Vagina (tissue), 2 donors: ENCODE data around the gene PLD3. TPM values are rescaled to one million over a fixed set of nuclear protein-coding genes. Genes with fewer than 3 reads are reported as not detected.

ENCODE experiments used
- DNase-seq, 2 donors: peaks; one replicate each; pipeline ENCODE4 v3.0.0-alpha.2; 2017; ENCODE audit errors: extremely low spot score in 2 of 2
- H3K27ac ChIP-seq: fragments of 200-600 bp; sonication (generic); one replicate; pipeline ENCODE4 v1.5.1; 2019
- H3K27me3 ChIP-seq: fragments of 200-600 bp; sonication (generic); one replicate; pipeline ENCODE4 v1.5.1; 2019
- H3K36me3 ChIP-seq, 2 donors: fragments of 200-600 bp; sonication (generic); one replicate each; pipeline ENCODE4 v1.5.1; 2017 to 2019
- H3K4me1 ChIP-seq: fragments of 200-600 bp; sonication (generic); one replicate; pipeline ENCODE4 v1.5.1; 2019
- H3K4me3 ChIP-seq, 2 donors: fragments of 200-600 bp; sonication (generic); 1 replicate in 1 of 2; 2 replicates in 1 of 2; pipeline ENCODE4 v1.5.1; 2016 to 2019
- H3K9me3 ChIP-seq: fragments of 200-600 bp; sonication (generic); one replicate; pipeline ENCODE4 v1.5.1; 2019
- POLR2A ChIP-seq, 2 donors: fragments of 450-650 bp; IDR thresholded peaks; one replicate each; pipeline ENCODE4 v1.6.1; 2017; ENCODE audit warnings: antibody characterized with exemption in 2 of 2, mild to moderate bottlenecking in 2 of 2, moderate library complexity in 2 of 2
- POLR2AphosphoS5 ChIP-seq, 2 donors: sonication (generic); formaldehyde crosslinking; IDR thresholded peaks; one replicate each; pipeline ENCODE4 v1.9.0; 2017; ENCODE audit warnings: antibody characterized with exemption in 2 of 2, mild to moderate bottlenecking in 2 of 2, low read depth in 1 of 2; ENCODE audit not compliant: insufficient read depth in 1 of 2
- intact Hi-C: fragments of 100-400 bp; cut with DNase I; formaldehyde crosslinking; loops from one replicate; pipeline ENCODE4 v1.15.1; 2023
- total RNA-seq: library from RNA; depleted of rRNA; stranded (reverse); fragments of >200 nt; gene quantifications from one replicate; pipeline ENCODE4 v1.2.3, GENCODE V29; 2016
- TF ChIP-seq, protein P1 (sequence below), 3 experiments: fragments of 450-650 bp in 2 of 3; fragments of 200-600 bp in 1 of 3; sonication (generic) in 1 of 3; IDR thresholded peaks; one replicate each; pipeline ENCODE4 v1.5.1; 2017 to 2019; ENCODE audit warnings: antibody characterized with exemption in 3 of 3, mild to moderate bottlenecking in 2 of 3, moderate library complexity in 2 of 3

Gene PLD3
- total RNA-seq, 1 donor from 2014 or later: 177 TPM

- no peaks in the 10 kb centered on the region for H3K27me3 ChIP-seq
- TF ChIP-seq, protein P1, sequence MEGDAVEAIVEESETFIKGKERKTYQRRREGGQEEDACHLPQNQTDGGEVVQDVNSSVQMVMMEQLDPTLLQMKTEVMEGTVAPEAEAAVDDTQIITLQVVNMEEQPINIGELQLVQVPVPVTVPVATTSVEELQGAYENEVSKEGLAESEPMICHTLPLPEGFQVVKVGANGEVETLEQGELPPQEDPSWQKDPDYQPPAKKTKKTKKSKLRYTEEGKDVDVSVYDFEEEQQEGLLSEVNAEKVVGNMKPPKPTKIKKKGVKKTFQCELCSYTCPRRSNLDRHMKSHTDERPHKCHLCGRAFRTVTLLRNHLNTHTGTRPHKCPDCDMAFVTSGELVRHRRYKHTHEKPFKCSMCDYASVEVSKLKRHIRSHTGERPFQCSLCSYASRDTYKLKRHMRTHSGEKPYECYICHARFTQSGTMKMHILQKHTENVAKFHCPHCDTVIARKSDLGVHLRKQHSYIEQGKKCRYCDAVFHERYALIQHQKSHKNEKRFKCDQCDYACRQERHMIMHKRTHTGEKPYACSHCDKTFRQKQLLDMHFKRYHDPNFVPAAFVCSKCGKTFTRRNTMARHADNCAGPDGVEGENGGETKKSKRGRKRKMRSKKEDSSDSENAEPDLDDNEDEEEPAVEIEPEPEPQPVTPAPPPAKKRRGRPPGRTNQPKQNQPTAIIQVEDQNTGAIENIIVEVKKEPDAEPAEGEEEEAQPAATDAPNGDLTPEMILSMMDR (IDR thresholded peaks at IDR 0.05): no peak
- TF ChIP-seq POLR2A (IDR thresholded peaks at IDR 0.05) (no peak), POLR2AphosphoS5 (IDR thresholded peaks at IDR 0.05; ENCODE audit: insufficient read depth in 1 of 2, low read depth in 1 of 2) (no peak)
- no peaks in the 10 kb centered on the region for H3K9me3 ChIP-seq
- intact Hi-C loops: no loop called here
- no peaks in the 10 kb centered on the region for H3K36me3 ChIP-seq
- no peaks in the 10 kb centered on the region for H3K4me1 ChIP-seq
- H3K27ac ChIP-seq: no peak overlapping the region
- DNase-seq: no peak
- no peak overlapping the region for H3K4me3 ChIP-seq
Observed at GRCh38 chr19:40392894-40393517, 44.5 kb downstream of the PLD3 start.

- no peak overlapping the region for H3K27ac ChIP-seq
- no peaks in the 10 kb centered on the region for H3K36me3 ChIP-seq
- no peaks in the 10 kb centered on the region for H3K27me3 ChIP-seq
- H3K4me3 ChIP-seq: no peak overlapping the region
- H3K9me3 ChIP-seq: no peaks in the 10 kb centered on the region
- intact Hi-C loops: no loop called here
- TF ChIP-seq, protein P1 (IDR thresholded peaks at IDR 0.05): no peak
- no peak for TF ChIP-seq POLR2AphosphoS5 (IDR thresholded peaks at IDR 0.05; ENCODE audit: insufficient read depth in 1 of 2, low read depth in 1 of 2)
- TF ChIP-seq POLR2A (IDR thresholded peaks at IDR 0.05): no peak
- peaks cover 11% of the 10 kb centered on the region for H3K4me1 ChIP-seq
- DNase-seq: no peak
Observed at GRCh38 chr19:40393894-40394815, 45.7 kb downstream of the PLD3 start.

DNA sequence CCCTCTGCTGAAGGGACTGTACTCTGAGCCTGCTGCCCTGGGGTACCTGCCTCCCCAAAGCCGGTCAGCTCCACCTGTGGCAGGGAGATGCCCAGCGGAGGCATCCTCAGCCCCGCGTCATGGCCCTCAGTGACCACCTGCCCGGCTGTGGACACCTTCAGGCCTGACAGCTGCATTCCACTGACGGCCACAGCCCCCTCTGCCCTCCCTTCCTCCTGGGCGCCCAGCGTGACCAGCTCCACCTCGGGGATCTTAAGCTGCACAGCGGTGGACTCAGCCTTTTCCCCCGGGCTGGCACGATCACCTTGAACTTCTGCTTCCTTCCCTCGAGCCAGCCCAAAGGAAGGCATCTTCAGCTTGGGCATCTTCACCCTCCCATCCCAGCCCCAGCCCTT lies 46.3 kb downstream of the PLD3 start:
- H3K4me1 ChIP-seq: peaks cover 13% of the 10 kb centered on the region
- TF ChIP-seq, protein P1 (IDR thresholded peaks at IDR 0.05): no peak
- TF ChIP-seq POLR2AphosphoS5 (IDR thresholded peaks at IDR 0.05; ENCODE audit: insufficient read depth in 1 of 2, low read depth in 1 of 2) (no peak), POLR2A (IDR thresholded peaks at IDR 0.05) (no peak)
- no peaks in the 10 kb centered on the region for H3K36me3 ChIP-seq
- no peaks in the 10 kb centered on the region for H3K27me3 ChIP-seq
- intact Hi-C loops: no loop called here
- no peak overlapping the region for H3K27ac ChIP-seq
- no peak overlapping the region for H3K4me3 ChIP-seq
- no peak for DNase-seq
- no peaks in the 10 kb centered on the region for H3K9me3 ChIP-seq

- no peaks in the 10 kb centered on the region for H3K36me3 ChIP-seq
- intact Hi-C loops: no loop called here
- peaks cover 13% of the 10 kb centered on the region for H3K4me1 ChIP-seq
- DNase-seq: no peak
- no peaks in the 10 kb centered on the region for H3K9me3 ChIP-seq
- TF ChIP-seq, protein P1 (IDR thresholded peaks at IDR 0.05): no peak
- TF ChIP-seq POLR2AphosphoS5 (IDR thresholded peaks at IDR 0.05; ENCODE audit: insufficient read depth in 1 of 2, low read depth in 1 of 2) (no peak), POLR2A (IDR thresholded peaks at IDR 0.05) (no peak)
- H3K27ac ChIP-seq: no peak overlapping the region
- no peak overlapping the region for H3K4me3 ChIP-seq
- no peaks in the 10 kb centered on the region for H3K27me3 ChIP-seq
Observed at GRCh38 chr19:40395956-40396355, 47.5 kb downstream of the PLD3 start.
